Activated CD4-positive, CD25-positive, alpha-beta regulatory T cell treated with anti-CD3 and anti-CD28 coated beads, Interleukin-2, amount 50 U/mL, for 24 hours (primary cell): ENCODE data around the gene BEND6.

ENCODE experiments used
- ATAC-seq, 2 donors: fragments of 150-1000 bp; cut with Tn5 transposase; one replicate each; pipeline ENCODE4 v1.10.0; 2021; ENCODE audit warnings: mild to moderate bottlenecking in 1 of 2, moderate library complexity in 1 of 2

The BEND6 gene, protein sequence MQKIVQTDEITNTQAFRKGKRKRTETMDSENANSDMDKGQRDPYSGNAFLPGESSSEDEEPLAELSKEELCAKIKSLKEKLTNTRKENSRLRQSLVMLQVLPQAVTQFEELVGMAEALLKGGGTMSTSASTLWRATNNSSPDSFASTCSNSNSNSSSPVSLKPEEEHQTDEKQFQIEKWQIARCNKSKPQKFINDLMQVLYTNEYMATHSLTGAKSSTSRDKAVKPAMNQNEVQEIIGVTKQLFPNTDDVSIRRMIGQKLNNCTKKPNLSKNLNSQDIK

DNA sequence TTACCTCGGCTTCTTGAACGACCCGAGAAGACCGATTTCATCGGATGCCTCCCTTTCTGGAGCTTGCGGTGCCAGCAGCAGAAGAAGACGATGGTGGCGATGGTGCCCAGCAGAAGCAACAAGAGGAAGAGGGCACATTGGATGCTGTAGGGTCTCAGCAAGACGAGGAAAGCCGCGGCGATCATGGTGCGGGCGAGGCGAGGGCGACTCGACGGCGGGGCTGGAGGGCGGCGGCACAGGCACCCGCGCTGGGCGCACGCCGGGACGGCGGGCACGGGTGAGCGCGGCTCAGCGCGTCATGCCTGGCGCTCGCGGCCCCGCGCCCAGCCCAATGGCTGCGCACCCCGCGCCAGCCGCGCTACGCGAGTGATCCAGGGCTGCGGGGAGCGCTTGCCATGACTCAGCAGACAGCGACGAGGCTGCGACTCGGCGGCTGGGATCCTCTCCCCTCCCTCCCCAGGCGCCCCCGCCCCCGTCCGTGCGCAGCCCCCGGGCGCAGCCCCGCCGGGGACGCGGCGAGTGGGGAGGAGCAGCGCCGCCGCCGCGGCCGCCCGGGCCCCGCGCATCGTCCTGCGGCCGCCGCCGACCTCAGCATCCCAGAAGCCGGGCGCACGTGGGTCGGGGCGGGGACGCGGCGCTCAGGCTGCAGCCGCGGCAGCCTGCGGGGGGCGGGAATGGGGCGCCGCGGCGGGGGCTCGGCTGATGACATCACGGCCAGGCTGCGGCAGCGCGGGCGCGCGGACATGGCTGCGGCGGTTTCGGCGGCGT lies at the start of gene BEND6:
BEND6 (plus strand) TSS at position 705 of the 768 bp plus-strand sequence. CDS start 26,704 bp downstream, outside the sequence.
- peak; percentile 58 to 66 for ATAC-seq

DNA sequence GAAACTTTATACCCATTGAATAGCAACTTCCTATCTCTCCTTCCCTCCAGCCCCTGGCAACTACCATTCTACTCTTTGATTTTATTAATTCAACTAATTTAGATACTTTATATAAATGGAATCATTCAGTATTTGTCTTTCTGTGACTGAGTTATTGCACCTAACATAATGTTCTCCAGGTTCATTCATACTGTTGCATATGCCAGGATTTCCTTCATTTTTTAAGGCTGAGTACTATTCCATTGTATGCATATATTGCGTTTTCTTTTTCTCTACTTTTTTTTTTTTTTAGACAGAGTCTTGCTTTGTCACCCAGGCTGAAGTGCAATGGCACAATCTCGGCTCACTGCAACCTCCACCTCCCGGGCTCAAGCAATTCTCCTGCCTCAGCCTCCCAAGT lies 49.5 kb upstream of the BEND6 start:
- no peak for ATAC-seq

DNA sequence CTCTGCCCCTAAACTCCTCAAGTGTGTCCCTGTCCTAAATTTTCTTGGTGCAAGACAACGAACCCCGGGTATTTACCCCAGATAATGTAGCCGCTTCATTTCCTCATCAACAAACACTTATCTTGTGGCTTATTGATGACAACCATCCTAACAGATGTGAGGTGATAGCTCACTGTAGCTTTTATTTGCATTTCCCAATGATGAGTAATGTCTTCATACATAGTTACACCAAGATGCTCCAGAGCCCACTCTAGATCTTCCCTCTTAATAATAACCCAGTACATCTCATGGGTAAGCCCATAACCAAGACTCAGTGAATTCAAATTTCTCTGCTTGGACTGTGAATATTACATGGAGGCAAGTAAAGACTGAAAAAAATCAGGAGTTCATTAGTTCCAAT lies 48.2 kb upstream of the BEND6 start:
- no peak for ATAC-seq

DNA sequence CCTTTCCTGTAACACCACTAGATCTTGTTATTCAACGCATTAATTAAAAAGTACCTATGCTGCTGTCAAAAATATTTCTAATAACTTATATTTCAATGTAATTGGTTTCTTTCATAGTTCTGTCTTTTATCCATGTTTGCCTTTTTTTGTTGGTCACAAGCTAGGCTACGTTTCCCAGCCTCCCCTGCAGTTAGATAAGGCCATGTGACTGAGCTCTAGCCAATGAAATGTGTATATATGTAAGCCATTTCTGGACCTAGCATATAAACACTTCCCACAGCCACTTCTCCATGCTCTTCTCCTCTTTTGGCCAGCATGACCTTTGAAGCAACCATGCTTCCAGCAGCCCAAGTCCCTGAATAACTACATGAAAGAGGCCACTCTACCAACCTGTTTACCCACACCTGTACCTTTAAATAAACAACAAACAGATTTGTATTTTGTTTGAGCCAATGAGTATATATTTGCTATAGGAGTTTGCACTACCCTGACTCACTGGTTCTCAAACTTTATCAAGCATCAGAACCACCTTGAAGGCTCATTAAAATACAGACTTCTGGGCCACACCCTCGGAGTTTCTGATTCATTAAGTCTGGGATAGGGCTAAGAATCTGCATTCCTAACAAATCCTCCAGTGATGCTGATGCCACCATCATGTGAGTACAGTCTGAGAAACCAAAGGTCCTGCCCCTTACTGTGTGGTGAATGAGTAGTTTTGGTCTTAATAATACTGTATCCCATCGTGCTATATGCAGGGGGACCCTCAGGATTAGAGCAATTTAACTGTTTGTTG lies 45.6 kb upstream of the BEND6 start:
- ATAC-seq = no peak

DNA sequence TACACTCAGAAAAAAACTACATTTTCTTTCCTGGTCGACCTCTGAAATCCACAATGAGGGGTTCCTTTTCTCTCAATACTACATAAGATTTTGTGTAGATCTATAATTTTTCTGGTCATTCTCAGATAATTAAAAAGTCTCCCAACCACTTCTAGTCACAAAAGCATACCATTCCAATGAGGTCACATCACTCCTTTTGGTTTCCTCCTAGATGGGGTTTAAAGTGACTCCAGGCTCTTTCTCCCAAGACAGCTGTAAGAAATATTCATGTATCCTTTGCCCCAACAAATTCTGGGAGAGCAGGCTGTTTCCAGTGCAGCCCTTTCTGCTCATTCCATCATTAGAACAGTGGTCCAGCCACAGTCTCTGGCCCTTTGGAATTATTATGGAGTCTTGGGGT lies 43.1 kb upstream of the BEND6 start:
- no peak for ATAC-seq

DNA sequence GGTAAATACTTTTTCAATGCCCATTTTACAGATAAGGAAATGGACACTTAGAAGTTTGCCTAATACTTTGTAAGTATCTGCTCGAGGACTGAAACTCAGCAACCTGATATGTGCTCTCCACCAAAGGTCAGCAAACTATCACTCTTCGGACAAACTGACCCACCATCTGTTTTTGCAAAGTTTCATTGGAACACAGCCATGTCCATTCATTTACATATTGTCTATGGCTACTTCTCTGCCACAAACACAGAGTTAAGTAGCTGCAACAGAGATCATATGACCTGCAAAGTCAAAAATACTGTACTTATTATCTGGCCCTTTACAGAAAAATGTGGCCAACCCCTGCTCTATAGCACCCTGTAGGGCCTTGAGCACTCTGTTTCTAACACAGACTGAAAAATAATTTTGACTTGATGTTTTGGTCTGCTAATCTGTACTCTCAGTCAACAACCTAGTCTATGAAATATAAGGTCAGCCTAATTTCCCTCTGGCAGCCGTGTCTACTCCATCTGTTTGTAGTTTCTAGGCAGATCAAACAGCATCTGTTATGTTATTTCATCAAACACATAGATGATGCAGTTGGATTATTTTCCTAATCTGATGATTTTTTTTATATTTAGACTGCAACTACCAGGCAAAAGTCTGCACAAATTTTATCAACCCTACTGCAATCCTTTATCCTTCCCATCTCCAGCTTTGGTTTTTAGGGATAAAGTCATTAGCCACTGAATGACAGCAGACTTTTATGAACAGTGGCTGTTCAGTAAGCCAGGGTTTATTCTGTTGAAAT lies 41.4 kb upstream of the BEND6 start:
- ATAC-seq = no peak

DNA sequence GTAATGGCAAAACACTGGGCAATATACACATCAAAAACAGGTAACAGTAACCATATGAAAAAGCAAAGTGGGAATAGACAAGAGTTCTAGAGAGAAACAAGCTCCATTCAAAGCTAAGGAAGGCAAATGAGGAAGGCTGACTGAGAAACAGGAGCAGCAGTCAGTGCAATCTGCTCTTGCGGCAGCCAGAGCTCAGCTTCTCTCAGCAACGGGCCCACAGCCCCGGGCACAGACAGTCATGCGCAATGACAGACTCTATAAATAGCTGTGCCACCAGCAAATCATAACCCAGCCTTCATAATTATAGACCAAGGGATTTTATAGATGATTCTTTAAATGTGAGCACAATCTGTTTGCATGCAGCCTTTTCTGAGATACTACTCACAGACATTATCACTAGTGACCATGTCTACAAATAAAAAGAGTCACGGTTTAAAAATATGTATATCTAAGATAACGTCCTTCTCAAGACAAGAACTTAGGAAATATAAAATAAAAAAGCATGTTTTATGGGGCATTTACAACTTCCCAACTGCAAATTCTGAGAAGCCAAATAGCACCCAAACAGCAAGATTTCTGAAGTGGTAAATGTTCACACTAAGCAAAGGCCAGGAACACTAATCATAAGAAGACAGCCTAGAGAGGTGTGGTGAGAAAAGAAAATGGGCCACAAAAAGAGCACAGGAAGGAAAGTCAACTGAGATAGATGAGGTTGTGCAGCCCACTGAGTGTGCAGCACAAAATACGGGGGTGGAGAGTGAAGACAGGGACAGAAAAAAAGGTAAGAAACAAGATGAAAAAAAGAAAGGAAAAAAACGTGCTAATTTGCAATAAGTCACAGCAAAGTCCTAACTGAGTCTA lies 39.9 kb upstream of the BEND6 start:
- ATAC-seq = no peak

DNA sequence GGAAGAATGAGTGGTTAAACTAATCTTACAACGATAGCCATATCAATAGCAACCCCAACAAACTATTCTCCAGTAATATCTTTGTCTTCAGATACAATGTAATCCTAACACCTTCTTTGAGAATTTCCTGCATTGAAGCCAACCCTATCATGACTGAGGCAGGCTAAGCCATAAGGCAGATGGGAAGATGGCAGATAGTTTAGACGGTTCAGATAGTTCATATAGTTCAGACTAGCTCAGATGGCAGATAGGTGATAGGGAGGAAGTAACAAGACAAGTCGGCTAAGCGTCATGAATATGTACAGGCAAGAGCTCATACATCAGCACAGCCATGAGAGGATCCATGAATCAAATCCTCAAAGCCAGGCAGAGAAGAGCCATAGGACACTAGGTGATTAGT lies 39.1 kb upstream of the BEND6 start:
- no peak for ATAC-seq

DNA sequence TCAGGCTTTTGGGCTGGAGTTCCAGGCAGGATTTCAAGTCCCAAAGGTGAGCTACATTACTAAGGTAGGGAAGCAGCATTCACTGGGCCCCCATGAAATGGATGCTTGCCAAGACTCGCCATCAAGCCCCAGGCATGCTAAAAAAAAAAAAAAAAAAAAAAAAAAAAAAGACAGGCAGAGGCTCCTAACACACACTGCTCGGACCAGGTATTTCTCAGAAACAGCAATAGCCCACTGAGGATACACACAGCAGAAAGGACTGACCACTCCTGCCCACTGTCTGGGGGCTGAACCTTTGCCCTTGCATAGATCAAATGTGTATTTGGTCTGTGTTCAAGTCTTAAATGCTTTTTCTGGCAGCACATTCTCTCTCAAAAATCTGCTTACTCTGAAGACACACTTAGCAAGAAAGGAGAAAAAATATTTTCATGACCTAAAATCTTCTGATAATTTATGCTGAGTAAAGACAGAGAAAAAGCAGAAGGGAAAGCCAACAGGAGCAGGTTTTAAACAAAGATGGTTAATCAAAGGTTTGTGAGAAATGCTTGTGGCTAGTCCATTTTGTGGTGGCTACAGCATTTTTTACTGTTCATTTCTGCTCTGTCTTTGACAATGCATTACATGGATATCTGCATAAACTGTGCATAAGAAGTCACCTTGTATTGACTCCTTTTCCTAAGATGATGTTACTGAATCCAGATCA lies 37.9 kb upstream of the BEND6 start:
- no peak for ATAC-seq

DNA sequence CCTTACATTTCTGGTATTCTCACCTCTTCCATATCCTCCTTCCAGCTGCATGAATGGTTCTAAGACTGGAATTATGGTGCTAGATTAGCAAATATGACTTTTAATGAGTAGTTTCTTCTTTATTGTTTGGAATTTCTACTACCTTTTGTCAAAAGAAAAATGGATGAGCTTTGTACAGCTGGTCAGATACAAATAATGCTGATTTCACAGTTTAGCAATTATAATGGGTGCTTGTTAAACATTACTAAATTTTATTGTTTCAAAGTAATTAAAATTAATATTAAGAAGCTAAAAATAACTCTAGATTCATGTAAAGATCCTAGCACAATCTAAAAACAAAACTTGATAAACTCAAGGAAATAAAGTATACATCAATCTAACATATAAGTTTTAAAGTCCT lies 32.3 kb upstream of the BEND6 start:
- ATAC-seq = no peak

DNA sequence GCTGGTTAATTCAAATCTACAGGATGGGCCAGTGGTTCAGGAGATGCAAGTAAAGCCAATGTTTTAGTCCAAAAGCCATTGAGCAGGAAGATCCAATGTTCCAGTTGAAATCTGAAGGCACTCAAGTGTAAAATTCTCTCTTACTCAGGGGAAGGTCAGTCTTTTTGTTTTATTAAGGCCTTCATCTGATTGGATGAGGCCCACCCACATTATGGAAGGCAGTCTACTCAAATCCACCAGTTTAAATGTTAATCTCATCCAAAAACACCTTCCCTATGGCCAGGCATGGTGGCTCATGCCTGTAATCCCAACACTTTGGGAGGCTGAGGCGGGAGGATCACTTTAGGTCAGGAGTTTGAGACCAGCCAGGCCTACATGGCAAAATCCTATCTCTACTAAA lies 31.3 kb upstream of the BEND6 start:
- no peak for ATAC-seq

DNA sequence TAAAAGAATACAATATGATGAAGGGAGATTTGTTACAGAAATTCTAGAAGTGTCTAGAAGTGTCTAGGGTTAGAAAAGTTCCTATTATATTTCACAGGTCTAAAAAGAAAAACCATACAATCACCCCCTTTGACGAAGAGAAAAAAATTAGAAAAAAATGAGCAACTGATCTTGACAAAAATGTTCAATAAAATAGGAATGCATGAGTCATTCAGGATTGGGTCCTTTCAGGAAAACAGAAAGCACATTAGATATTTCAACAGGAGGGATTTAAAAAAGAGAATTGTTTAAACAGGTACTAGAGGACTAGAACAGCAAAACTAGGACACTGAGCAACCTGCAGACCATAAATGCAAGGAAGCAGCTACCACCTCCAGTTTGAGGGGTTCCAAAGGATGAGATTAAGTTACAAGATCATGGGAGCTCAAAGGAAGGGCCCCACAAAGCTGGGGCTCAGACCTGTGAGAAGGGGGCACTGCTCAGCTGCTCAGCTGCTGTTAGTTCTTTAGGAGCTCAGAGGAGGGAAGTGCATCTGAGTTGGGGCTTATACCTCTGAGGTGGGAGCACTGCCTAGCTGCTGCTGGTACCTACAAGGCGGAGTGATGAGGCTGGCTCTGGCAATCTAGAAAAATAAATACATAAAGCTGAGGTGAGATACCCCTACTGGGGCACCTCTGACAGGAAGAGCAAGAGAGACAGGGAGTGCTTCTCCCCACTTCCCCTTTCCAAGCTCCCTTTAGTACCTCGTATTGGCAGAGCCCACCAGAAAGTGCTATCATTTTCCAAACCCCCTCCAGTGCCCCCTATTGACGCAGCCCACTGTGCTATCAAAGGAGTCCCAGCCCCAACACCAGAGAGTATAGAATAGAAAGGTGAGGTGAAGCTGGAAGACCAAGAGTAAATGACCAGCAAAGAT lies 27.1 kb upstream of the BEND6 start:
- ATAC-seq = no peak

DNA sequence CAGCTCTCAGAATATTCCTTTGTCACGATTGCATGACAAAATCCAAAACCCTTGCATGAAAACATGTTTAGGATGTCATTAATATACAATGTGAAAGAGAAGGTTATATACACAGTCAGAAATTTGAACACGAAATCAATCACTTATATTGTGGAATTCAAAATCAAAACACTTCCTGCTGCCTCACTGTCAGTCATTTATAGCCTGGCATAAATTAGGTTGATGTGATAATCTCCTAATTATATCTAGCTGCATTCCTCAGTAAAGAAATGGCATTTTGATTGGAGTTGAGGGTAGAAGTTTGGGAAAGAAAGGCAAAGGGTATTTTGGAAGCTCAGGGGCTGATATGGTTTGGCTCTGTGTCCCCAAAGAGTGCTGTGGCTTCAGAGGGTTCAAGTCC lies 24.1 kb upstream of the BEND6 start:
- no peak for ATAC-seq

DNA sequence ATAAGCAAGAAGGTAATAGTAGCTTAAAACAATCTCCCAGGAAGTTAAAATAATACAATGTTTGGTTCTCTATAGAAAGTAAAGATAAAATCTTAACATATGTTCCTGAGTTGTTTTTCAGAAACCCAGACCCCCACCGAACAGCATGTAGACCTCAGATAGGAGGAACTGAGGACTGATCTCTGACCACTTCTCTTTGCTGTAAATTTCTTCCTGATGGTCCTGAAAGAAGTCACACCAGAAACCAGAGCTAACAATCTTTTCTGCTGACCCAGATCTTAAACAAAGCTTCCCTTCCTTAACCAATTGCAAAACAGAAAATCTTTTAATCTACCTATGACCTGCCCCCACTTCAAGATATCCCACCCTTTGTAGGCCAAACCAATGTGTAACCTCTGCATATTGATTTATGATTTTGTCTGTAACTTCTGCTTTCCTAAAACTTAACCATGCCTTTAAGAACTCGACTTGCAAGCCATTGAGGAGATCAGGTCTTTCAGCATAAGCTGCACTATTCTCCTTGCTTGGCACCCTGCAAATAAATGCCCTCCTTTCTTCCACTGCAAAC lies 21.9 kb upstream of the BEND6 start:
- ATAC-seq = no peak

DNA sequence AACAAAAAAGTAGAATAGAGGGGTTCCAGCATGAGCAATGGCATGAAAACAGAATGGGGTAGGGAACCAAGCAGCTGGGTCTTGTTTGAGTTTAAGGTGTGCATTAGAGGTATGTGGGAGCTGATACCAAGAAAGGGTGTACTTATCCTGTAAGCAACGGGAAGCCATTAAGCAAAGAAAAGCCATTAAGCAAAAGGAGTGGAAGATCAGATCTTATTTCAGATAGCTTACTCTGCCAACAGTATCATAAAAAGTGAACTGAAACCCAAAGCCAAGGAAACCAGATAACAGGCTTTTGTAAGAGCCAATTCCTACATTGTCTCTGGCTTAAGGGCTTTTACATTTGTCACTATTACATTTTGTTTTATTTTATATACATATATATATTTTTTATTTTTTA lies 21.3 kb upstream of the BEND6 start:
- no peak for ATAC-seq

DNA sequence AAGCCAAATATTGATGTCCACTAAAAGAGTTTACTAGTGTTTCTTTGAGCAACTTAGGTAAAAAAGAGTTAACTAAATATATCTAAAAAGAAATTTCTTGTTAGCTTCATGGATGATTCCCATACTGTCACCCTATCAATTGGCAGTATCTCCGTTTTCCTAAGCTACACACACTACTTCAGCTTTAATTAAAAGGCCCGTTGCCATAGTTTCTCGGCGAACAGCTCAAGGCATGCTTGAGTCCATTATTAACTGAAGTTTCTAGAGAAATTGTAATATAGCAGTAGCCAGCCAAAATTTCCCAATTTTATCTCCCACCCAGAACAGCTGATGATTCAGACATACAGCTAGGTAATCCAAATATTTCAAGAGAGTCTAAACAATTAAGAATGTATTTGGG lies 20.0 kb upstream of the BEND6 start:
- ATAC-seq = no peak

DNA sequence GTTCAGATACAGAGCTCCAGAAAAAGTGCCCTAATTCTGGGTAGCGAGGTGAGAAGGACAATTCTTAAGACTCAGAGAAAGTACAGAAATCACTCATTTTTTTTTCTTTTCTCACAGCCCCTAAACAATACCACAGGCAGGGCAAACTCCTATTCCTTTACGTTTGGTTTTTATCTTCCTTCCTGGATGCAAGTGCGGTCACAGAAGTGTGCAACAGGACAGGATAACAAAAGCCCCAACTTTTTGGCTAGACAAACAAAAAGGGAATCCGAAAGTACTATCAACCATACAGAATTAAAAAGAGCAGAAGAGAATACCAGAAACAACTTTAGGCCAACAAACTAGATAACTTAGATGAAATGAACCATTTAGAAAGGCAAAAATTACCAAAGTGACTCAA lies 18.4 kb upstream of the BEND6 start:
- ATAC-seq = no peak

DNA sequence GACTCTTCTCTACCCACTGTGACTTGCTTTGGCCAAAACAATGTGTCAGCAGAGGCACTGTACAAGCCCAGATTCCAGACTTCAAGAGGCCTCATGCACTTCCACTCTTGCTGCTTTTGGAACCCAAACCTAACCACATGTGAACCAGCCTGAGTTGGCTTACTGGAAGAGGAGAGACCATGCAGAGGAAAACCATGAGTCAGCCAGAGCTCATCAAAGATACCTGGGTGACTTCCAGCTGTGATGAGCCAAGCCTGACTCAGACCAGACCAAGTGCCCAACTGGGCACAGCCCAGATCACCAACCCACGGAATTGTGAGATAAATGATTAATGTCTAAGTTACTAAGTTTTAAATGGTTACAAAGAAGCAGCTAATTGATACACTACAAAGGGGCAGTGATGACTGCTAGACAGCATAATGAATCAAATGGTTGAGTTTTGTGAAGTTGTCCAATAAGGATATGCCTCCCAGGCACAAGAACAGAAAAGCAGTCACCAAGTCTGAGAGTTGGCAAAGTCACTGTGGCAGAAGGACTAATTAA lies 16.2 kb upstream of the BEND6 start:
- peak; percentile 44 to 64 for ATAC-seq

DNA sequence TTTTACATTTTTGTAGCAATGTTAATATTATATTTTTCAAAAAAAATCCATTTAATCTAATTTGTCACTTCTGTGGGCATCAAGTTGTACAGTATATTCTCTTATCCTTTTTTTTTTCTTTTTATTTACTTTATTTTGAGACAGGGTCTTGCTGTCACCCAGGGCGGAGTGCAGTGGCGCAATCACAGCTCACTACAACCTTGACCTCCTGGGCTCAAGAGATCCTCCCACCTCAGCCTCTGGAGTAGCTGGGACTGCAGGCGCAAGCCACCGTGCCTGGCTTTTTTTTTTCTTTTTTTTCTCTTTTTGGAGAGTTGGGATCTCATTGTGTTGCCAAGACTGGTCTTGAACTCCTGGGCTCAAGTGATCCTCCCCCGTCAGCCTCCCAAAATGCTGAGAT lies 14.4 kb upstream of the BEND6 start:
- no peak for ATAC-seq
